GM19328 (cell line): ENCODE data around the gene LCN12.

Experiments used
- ATAC-seq: cut with Tn5 transposase; IDR thresholded peaks from one replicate; pipeline ENCODE4 v1.9.1; 2021; ENCODE audit warnings: mild to moderate bottlenecking, moderate library complexity; ENCODE audit not compliant: unreplicated experiment

LCN12 gene

DNA sequence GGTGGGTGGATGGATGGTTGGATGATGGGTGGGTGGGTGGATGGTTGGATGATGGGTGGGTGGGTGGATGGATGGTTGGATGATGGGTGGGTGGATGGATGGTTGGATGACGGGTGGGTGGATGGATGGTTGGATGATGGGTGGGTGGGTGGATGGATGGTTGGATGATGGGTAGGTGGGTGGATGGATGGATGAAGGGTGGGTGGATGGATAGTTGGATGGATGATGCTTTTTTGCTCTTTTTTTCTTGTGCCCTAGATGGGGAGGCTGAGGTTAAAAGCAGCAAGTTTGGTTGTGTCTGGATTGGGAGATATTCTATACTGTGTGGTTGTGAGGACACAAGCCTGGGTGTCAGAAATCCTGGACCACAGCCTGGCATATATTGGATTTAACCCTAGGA lies 5.4 kb downstream of the LCN12 start:
- ATAC-seq: no peak

DNA sequence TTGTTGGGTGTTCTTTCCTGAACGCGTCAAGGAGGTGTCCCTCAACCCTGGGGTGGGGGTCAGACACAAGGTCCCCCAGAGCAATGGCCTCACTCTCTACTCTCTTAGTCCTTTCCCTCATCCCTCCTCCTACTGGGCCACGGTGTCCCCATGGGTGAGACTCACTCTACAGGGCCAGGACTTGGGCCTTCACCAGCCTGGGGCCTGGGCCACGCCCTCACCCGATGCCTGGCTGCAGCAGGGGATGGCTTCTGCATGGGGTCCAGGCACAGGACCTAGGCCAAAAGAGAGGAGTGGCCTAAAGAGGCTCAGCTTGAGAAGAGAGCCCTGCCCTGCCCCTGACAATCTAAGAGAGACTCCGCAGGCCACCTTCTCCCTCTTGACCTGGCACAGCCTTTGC lies 5.8 kb downstream of the LCN12 start:
- no peak for ATAC-seq

DNA sequence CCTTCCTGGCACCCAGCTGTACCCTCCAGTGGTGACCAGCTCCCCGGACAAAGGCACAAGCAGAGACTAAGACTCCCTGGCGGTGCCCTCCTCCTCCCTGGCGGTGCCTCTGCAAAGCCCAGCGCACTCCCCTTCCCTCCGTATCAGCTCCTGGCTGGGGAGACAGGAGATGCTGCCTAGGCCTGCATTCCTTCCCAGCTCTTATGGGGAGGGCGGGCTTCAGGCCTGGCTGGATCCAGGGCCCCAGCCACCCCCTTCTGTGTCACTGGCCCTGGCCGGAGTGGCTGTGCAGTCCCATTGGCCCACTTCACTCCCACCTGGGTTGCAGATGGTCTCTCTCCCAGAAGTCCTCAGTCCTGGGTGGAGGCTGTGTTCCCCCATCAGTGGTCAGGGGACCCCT lies 6.4 kb downstream of the LCN12 start:
- ATAC-seq: no peak

DNA sequence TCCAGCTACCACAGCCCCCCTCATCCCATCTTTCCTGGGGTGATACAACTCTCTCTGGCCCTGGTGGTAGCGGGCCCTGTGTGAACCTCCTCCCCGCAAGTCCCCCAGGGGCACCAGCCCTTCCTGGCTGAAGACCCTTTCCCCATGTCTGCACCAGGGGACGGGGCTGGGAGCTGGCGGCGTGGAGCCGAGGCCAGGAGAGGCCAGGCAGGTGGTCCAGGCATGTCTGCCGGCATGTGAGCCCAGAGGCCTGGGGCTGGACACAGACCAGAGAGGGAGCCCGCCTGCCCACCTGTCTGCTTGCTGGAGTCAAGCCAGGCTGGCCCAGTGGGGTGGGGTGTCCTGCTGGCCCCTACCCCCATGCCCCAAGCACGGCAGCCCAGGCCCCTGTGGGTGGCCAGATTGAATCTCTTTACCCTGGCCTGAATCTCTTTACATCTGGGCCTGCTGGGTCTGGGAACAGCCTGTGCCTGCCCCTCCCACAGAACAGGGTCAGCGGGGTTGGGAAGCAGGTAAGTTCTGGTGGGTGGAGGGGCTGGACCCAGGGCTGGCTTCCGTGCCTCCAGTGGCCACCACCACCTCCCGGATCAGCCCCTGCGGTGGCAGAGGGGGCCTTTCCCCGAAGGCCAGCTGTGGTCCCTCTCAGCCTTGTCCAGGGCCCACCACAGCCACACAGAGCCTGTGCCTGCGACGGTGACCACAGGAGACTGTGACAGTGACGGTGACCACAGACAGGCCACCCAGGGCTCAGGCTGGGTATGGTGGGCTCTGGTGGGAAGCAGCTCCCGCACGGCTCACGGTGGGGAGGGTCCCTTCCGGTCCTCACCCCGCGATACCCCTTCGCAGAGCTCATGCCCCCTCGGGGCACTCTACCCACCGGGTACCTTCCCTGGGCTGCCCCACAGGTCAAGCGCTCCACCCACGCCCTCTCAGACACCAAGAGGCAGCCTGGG lies 7.1 kb downstream of the LCN12 start:
- ATAC-seq: no peak

GRCh38 chr9:136960212-136960937 lies 8.3 kb downstream of the LCN12 start:
- ATAC-seq: no peak

DNA sequence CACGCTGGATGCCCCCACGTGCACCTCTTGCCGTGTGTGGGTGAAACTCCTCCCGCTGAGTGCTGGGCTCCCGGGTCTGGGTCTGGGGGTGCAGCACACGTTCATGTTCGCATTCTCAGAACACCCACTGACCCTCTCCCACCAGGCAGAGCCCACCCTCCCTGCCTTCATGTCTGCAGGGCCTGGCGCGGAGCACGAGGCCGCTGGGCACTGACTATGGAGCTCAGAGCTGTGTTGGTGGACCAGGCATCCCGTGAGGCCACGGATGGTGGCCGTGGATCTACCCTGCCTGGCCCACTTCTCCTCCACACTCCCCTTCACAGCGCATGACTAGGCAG lies 8.8 kb downstream of the LCN12 start:
- no peak for ATAC-seq

DNA sequence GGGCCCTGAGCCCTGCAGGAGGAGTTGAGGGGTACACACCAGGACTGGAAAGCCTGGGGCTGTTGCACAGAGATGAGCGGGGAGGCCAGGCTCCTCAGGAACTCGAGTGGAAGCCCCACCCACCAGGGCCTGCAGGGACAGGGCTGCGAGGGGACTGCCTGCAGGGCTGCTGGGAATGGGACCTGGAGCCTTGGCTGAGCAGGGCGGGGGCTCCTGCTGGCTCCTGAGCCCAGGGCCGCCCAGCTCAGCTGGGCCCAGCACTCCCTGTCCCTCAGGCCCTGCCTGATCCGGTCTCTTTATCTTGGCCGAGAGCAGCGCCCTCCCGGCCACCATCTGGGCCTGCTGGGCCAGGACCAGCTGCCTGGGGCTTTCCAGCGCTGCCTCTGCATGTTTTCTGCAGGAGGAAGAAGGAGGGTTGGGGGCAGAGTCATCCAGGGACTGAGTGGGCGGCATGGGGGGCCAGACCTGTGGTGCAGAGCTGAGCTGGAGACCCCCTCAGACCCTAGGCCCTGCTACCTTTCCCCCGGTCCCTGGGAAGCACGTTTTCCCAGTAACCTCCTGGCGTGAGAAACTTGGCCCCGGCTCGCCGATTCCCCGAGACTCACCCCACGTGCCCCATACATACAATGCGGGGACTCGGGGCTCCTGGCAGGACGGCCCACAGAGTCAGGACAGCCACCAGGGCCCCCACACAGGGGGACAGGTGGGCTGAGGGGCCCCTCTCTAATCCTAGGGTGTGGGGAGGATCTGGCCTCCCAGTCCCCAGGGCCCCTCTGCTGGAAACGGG lies 9.4 kb downstream of the LCN12 start:
- ATAC-seq: no peak

DNA sequence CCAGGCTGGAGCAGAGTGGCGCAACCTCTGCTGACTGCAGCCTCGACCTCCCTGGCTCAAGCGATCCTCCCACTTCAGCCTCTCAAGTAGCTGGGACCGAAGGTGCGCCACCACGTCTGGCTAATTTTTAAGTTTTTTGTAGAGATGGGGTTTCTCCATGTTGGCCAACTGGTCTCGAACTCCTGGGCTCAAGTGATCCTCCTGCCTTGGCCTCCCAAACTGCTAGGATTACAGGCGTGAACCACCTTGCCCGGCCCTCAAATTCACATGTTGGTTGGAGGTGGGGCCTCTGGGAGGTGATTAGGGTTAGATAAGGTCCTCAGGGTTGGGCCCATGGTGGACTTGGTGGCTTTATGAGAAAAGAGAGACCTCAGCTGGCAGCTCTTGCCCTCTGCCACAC lies 10.1 kb downstream of the LCN12 start:
- ATAC-seq: no peak

DNA sequence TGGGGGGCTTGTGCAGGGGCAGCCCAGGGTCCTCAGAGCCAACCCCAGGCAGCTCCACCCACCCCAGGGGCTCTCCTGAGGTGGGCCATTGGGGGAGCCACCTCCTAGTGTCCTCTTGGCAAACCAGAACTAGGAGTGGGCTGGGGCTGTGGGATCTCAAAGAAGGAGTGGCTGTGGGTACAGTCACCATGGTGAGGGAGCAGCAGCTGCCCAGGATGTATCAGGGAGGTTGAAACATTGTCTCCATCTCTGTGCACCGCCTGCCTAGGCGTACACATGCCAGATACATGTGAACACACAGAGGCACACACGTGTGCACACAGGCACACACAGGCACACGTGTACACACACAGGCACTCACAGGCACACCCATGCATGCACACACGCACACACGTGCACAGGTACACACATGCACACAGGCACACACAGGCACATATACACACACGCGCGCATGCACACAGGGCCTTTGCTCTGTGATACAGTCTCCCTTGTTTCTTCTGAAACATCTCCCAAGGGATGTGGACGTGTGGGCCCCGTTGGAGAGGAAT lies 10.7 kb downstream of the LCN12 start:
- no peak for ATAC-seq

GRCh38 chr9:136963341-136963740 lies 11.3 kb downstream of the LCN12 start:
- ATAC-seq: no peak

GRCh38 chr9:136963751-136964150 lies 11.7 kb downstream of the LCN12 start:
- ATAC-seq: no peak

- no peak for ATAC-seq
Measured at GRCh38 chr9:136964171-136964689, 12.2 kb downstream of the LCN12 start.

DNA sequence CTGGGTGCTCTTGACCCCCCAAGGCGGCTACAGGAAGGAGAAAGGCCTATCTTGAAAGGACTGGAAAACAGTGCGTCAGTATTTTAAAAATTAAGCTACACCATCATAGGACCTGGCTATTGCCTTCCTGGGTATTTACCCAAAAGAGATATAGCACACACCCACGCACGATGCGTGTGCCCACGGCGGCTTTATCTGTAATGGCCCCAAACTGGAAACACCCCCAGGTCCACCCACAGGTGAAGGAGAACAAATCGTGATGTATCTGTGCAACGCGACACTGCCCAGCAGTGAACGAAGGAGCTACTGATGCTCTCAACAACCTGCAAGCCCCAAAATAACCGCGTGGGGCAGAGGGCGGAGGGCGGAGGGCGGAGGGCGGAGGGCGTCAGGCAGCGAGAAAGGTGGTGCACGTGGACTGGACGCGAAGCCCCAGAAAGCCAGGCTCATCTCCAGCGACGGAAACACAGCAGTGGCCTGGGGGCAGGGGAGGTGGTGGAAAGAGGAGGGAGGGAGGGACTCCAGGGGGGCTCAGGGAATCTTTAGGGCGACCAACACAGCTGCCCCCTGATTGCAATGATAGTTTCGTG lies 12.9 kb downstream of the LCN12 start:
- no peak for ATAC-seq

DNA sequence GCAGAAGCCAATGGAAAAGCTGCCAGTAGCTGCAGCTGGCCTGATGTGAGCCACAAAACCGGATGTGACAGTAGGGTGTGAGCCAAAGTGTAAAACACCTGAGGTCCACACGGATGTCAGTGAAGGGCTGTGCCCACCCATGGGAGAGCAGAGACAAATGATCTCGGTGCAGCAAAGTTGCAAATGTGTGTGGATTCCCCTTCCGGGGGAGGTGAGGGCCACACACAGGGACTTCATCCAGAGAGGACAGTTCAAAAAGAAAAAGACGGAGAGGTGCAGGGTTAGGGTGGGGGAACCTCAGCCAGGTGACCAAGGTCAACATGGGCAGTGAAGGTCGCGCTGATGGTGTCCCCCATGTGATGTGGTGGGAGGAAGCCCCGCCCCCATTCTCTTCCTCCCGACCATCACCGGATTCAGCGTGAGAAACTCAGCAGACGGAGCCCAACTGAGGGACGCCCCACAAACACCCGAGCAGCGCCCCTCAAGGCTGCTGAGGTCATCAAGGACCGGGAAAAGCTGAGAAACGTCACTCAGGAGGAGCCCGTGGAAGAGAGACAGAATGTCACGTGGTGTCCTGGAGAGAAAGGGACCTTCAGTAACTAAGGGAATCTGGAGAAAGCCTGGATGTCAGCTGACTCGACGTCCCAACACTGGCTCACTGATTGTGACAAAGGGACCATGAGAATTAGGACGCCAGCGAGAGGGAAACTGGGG lies 13.9 kb downstream of the LCN12 start:
- ATAC-seq: no peak

- ATAC-seq: no peak
Measured at GRCh38 chr9:136968333-136969127, 16.5 kb downstream of the LCN12 start.

DNA sequence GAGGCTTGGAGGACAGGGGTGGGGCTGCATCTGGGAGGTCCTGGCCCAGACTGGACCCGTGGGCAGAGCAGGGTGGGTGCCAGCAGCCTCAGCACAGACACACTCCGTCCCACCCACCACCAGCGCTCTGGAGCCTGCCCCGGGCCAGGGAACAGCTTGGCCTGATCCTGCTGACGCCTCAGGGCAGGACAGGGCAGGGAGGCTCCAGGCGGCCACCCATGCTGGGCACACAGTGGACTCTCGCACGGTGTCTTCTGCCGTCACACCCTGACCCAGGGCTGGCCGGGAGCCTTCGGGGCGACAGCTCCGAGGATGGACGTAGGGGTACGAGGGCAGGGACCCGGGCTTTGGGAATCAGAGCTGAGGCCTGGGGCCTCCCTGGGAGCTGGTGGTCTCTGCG lies 17.1 kb downstream of the LCN12 start:
- no peak for ATAC-seq

GRCh38 chr9:136969774-136970173 lies 17.7 kb downstream of the LCN12 start:
- ATAC-seq: no peak

DNA sequence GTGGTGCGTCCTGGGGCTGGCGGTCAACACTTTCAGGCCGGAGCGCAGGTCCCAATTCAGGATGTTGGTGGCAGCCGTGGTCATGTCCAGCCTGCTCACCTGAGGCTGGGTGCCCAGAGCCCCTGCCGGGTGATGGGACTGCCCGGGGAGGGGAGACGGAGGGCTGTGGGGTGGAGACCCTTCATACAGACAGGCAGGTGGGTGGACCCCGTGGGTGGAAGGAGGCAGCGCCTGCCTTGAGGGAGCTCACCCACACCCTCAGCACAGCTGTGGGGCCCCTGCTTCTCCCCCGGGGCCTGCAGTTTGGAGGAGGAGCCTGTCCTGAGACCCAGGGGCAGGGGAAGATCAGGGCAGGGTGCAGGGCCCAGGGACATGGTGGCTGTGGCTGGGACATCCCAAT lies 18.3 kb downstream of the LCN12 start:
- ATAC-seq: no peak

DNA sequence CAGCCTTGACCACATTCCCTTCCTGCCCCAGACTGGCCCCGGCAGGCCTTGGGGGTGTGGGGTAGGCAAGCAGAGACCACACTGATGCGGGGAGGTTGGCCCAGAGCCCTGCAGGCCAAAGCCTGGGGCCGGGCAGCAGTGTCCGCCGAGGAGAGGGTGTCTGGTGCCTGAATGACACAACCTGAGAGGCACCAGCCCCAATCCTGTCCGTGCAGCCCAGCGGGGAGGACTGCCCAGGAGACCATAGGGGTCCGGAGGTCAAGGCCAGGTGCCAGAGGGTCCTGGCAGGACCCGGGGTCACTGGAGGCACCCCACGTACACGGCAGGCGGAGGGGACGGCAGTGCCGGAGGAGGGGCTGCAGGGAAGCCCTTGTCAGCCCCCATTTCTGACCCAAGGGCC lies 19.7 kb downstream of the LCN12 start:
- ATAC-seq: no peak
